ENCODE data around the gene NLRP5.
"Not testable (repeated sequence)": the region's sequence is repeated elsewhere in the genome, so short reads cannot be mapped to it uniquely, and the experiment has no call there.

NLRP5 gene

DNA sequence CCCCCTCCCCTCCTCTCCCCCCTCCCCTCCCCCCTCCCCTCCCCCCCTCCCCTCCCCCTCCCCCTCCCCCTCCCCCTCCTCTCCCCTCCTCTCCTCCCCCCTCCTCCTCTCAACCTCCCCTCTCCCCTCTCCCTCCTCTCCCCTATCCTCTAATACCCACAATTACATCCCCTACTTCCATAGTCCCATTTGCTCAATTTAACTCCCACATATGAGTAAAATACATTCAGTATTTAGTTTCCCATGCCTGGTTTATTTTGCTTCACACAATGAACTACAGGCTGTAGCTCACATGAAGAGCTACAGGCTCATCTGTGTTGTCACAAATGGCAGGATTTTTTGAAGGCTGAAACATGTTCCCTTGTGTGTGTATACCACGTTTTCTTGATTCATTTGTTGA is 6.9 kb downstream of the NLRP5 start:
- no peak overlapping the region for H3K27ac ChIP-seq (ENCODE audit: low read length)
- H3K4me3 ChIP-seq (ENCODE audit: low read length): no peak overlapping the region
- no peaks in the 10 kb centered on the region for H4K20me1 ChIP-seq (ENCODE audit: insufficient read depth, low read length)
- H3K9me3 ChIP-seq (ENCODE audit: insufficient read depth, low read length): no peaks in the 10 kb centered on the region
- no peak overlapping the region for H3K4me2 ChIP-seq (ENCODE audit: low read length)
- H3K79me2 ChIP-seq (ENCODE audit: low read length): no peaks in the 10 kb centered on the region
- TF ChIP-seq, protein P1, sequence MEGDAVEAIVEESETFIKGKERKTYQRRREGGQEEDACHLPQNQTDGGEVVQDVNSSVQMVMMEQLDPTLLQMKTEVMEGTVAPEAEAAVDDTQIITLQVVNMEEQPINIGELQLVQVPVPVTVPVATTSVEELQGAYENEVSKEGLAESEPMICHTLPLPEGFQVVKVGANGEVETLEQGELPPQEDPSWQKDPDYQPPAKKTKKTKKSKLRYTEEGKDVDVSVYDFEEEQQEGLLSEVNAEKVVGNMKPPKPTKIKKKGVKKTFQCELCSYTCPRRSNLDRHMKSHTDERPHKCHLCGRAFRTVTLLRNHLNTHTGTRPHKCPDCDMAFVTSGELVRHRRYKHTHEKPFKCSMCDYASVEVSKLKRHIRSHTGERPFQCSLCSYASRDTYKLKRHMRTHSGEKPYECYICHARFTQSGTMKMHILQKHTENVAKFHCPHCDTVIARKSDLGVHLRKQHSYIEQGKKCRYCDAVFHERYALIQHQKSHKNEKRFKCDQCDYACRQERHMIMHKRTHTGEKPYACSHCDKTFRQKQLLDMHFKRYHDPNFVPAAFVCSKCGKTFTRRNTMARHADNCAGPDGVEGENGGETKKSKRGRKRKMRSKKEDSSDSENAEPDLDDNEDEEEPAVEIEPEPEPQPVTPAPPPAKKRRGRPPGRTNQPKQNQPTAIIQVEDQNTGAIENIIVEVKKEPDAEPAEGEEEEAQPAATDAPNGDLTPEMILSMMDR (IDR thresholded peaks at IDR 0.05; ENCODE audit: low read depth, low read length): no peak
- TF ChIP-seq EZH2phosphoT487 (IDR thresholded peaks at IDR 0.05; ENCODE audit: low read depth): no peak
- H3K27me3 ChIP-seq (ENCODE audit: low read depth, low read length): no peaks in the 10 kb centered on the region
- no peaks in the 10 kb centered on the region for H3K36me3 ChIP-seq (replicated peaks; ENCODE audit: low read depth, low read length)
- H3K9ac ChIP-seq (ENCODE audit: low read length): no peak overlapping the region
- H3K4me1 ChIP-seq (ENCODE audit: low read length): no peaks in the 10 kb centered on the region
- no peak overlapping the region for H2AFZ ChIP-seq (ENCODE audit: low read depth, low read length)

GRCh38 chr19:56014765-56015164 is 28.2 kb downstream of the NLRP5 start:
- Histone ChIP-seq H3K79me2 (ENCODE audit: low read length) (no peaks in the 10 kb centered on the region), H3K4me1 (ENCODE audit: low read length) (no peaks in the 10 kb centered on the region), H3K4me3 (ENCODE audit: low read length) (no peak overlapping the region), H3K4me2 (ENCODE audit: low read length) (no peak overlapping the region), H3K36me3 (replicated peaks; ENCODE audit: low read depth, low read length) (no peaks in the 10 kb centered on the region), H3K9ac (ENCODE audit: low read length) (no peak overlapping the region), H3K27me3 (ENCODE audit: low read depth, low read length) (no peaks in the 10 kb centered on the region), H2AFZ (ENCODE audit: low read depth, low read length) (no peak overlapping the region), H3K27ac (ENCODE audit: low read length) (no peak overlapping the region), H3K9me3 (ENCODE audit: insufficient read depth, low read length) (no peaks in the 10 kb centered on the region), H4K20me1 (ENCODE audit: insufficient read depth, low read length) (no peaks in the 10 kb centered on the region)
- TF ChIP-seq, protein P1 (IDR thresholded peaks at IDR 0.05; ENCODE audit: low read depth, low read length): no peak
- TF ChIP-seq EZH2phosphoT487 (IDR thresholded peaks at IDR 0.05; ENCODE audit: low read depth): no peak

DNA sequence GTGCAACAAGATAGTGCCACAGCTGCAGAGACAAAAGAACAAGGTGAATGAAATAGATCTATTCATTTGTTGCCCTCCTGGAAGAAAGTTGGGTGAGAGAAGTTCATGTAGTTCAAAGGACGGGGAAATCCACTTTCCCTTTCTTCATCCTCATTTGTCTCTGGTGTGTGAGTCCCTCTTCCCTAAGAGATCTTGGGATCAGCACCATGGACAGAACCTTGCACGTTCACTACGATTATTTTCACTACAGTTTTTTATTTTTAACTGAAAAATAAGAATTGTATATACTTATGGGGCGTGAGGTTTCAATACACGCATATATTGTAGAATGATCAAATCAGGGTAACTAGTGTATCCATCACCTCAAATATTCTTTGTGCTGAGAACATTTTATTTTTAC is 29.2 kb downstream of the NLRP5 start:
- Histone ChIP-seq H4K20me1 (ENCODE audit: insufficient read depth, low read length) (no peaks in the 10 kb centered on the region), H3K27ac (ENCODE audit: low read length) (no peak overlapping the region), H3K36me3 (replicated peaks; ENCODE audit: low read depth, low read length) (no peaks in the 10 kb centered on the region), H3K27me3 (ENCODE audit: low read depth, low read length) (no peaks in the 10 kb centered on the region), H3K79me2 (ENCODE audit: low read length) (no peaks in the 10 kb centered on the region), H3K4me3 (ENCODE audit: low read length) (no peak overlapping the region), H3K9me3 (ENCODE audit: insufficient read depth, low read length) (no peaks in the 10 kb centered on the region), H3K4me2 (ENCODE audit: low read length) (no peak overlapping the region), H3K9ac (ENCODE audit: low read length) (no peak overlapping the region), H3K4me1 (ENCODE audit: low read length) (no peaks in the 10 kb centered on the region), H2AFZ (ENCODE audit: low read depth, low read length) (no peak overlapping the region)
- TF ChIP-seq EZH2phosphoT487 (IDR thresholded peaks at IDR 0.05; ENCODE audit: low read depth): no peak
- TF ChIP-seq, protein P1 (IDR thresholded peaks at IDR 0.05; ENCODE audit: low read depth, low read length): no peak

- H3K79me2 ChIP-seq (ENCODE audit: low read length); H3K9me3 ChIP-seq (ENCODE audit: insufficient read depth, low read length); H3K4me2 ChIP-seq (ENCODE audit: low read length); H4K20me1 ChIP-seq (ENCODE audit: insufficient read depth, low read length); H3K36me3 ChIP-seq (replicated peaks; ENCODE audit: low read depth, low read length); H3K4me1 ChIP-seq (ENCODE audit: low read length); H3K27ac ChIP-seq (ENCODE audit: low read length); H3K9ac ChIP-seq (ENCODE audit: low read length); H2AFZ ChIP-seq (ENCODE audit: low read depth, low read length); H3K4me3 ChIP-seq (ENCODE audit: low read length); H3K27me3 ChIP-seq (ENCODE audit: low read depth, low read length): not testable (repeated sequence)
Measured at GRCh38 chr19:56019325-56019724, 32.8 kb downstream of the NLRP5 start.

DNA sequence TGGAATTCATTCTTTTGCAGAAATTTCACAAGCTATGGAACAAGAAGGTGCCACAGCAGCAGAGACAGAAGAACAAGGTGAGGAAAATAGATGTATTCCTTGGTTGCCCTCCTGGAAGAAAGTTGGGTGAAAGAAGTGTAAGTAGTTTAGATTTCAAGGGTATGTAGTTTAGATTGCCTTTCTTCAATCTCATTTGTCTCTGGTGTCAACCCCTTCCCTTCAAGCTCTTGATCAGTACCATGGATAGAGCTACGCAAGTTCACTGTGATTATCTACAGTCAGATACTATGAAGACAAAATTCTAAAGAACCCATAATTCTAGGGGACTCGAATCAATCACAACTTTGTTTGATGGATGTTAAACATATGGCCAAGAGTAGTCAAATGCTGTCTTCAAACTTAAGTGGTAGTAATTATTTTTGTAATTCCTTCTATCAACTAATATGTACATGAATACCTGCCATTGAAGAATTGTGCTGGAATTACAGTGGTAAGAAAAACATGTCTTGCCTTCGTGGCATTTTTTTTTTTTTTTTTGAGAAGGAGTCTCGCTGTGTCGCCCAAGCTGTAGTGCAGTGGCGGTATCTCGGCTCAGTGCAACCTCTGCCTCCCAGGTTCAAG is 33.9 kb downstream of the NLRP5 start:
- H3K79me2 ChIP-seq (ENCODE audit: low read length); H3K36me3 ChIP-seq (replicated peaks; ENCODE audit: low read depth, low read length); H3K27me3 ChIP-seq (ENCODE audit: low read depth, low read length); H3K9me3 ChIP-seq (ENCODE audit: insufficient read depth, low read length); H3K27ac ChIP-seq (ENCODE audit: low read length); H3K4me1 ChIP-seq (ENCODE audit: low read length); H4K20me1 ChIP-seq (ENCODE audit: insufficient read depth, low read length); H3K4me2 ChIP-seq (ENCODE audit: low read length); H2AFZ ChIP-seq (ENCODE audit: low read depth, low read length); H3K4me3 ChIP-seq (ENCODE audit: low read length); H3K9ac ChIP-seq (ENCODE audit: low read length): not testable (repeated sequence)

All from OCI-LY3 (cell line).